Vagina (tissue), 2 donors: ENCODE measurements around the gene PLA2G7.

Experiments used
- CTCF ChIP-seq, 3 experiments: fragments of 450-650 bp in 2 of 3; fragments of 200-600 bp in 1 of 3; sonication (generic) in 1 of 3; IDR thresholded peaks; one replicate each; pipeline ENCODE4 v1.5.1; 2017 to 2019; ENCODE audit warnings: antibody characterized with exemption in 3 of 3, mild to moderate bottlenecking in 2 of 3, moderate library complexity in 2 of 3
- POLR2A ChIP-seq, 2 donors: fragments of 450-650 bp; IDR thresholded peaks; one replicate each; pipeline ENCODE4 v1.6.1; 2017; ENCODE audit warnings: antibody characterized with exemption in 2 of 2, mild to moderate bottlenecking in 2 of 2, moderate library complexity in 2 of 2
- POLR2AphosphoS5 ChIP-seq, 2 donors: sonication (generic); formaldehyde crosslinking; IDR thresholded peaks; one replicate each; pipeline ENCODE4 v1.9.0; 2017; ENCODE audit warnings: antibody characterized with exemption in 2 of 2, mild to moderate bottlenecking in 2 of 2, low read depth in 1 of 2; ENCODE audit not compliant: insufficient read depth in 1 of 2

- no peak for TF ChIP-seq CTCF (IDR thresholded peaks at IDR 0.05)
- TF ChIP-seq POLR2A (IDR thresholded peaks at IDR 0.05) = no peak
- no peak for TF ChIP-seq POLR2AphosphoS5 (IDR thresholded peaks at IDR 0.05; ENCODE audit: insufficient read depth in 1 of 2, low read depth in 1 of 2)
Measured at GRCh38 chr6:46684771-46685170, 50.4 kb downstream of the PLA2G7 start.
